SW 1271 (cell line): Measurements from ENCODE around the gene SIX2.
"Not testable (repeated sequence)": the region's sequence is repeated elsewhere in the genome, so short reads cannot be mapped to it uniquely, and the experiment has no call there.

ENCODE experiments used
- DNase-seq, 2 experiments: peaks; one replicate each; lab custom pipeline; 2025; lab: John Stamatoyannopoulos, UW

Gene SIX2

GRCh38 chr2:45009303-45009927 is at the start of gene SIX2:
Gene SIX2 (minus strand): TSS chr2:45009452. CDS start chr2:45009110, 342 bp downstream.
- no peak for DNase-seq

DNA sequence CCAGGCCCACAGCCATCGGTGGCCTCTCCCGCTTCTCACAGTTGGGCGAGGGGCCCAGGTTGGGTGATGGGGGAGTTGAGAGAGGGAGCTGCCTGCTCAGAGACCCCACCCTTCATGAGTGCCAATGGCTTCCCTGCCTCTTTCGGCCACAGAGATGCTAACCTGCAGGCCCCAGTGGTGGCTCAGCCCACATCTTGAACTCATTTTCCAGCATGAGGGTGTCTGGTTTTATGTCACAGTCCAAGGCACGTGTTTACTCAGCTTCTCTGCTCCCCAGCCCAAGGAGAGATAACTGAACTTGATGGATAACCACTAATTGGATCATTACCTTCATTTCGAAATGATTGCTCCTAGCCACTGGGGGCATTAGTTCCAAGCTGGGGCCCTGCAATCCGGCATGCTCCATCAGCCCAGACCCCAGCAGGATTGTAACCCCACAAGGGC is 45.9 kb upstream of the SIX2 start:
- DNase-seq, result no peak

DNA sequence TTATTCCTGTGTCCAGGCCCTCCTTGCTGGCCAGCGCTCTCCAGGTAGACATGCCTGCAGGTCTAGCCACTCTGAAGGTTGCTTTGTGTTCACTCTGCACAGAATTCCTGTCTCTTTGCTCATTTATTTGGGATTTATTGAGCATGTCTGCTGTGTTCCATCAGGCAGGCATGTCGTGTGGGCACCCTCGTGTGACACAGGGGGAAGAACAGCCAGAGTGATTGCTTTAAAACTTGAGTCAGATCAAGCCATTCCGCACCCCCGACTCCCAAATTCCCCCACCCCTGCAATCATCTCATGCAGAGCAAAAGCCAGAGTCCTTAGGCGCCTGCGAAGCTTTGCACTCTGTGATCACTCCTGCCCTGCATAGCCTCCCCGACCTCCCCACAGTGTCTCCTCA is 44.7 kb upstream of the SIX2 start:
- DNase-seq, result no peak

GRCh38 chr2:45052388-45052928 is 43.2 kb upstream of the SIX2 start:
- DNase-seq, result no peak

DNA sequence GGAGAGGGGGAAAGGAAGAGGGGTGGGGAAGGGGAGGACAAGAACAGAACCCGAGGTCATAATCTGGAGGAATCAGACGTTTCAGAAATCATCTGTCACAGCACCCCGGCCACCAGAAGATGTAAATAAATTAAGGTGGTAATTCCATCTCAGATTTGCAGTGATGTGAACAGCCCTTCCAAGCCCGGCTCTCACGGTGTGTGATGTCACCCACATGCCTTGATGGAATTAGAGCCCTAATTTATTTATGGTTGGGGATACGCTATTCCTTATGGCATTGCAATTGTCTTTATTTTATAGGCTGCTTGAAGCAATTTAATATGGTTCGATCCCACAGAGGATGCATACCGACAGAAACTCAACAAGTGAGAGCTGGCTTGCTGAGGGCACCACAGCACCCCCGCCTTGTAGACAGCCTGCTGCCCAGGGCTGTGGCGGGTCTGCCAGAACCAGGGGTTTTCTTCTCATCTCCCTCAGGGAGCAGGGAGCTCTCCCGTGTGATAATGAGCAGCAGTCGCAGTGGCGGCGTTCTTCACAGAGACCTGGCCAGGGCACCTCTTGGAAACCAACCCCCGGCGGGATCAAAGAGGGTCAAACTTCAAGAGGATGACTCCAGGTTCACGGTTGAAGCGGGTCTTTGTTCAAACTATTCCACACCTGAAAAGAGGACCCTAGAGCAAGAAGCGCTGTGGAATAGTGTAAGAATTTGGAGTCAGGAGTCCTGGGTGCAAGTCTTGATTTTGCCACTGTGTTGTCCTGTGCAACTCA is 40.5 kb upstream of the SIX2 start:
- DNase-seq, result no peak

- DNase-seq, result no peak
Observed at GRCh38 chr2:45047301-45047700, 38.0 kb upstream of the SIX2 start.

- DNase-seq, result no peak
Observed at GRCh38 chr2:45046786-45047185, 37.5 kb upstream of the SIX2 start.

DNA sequence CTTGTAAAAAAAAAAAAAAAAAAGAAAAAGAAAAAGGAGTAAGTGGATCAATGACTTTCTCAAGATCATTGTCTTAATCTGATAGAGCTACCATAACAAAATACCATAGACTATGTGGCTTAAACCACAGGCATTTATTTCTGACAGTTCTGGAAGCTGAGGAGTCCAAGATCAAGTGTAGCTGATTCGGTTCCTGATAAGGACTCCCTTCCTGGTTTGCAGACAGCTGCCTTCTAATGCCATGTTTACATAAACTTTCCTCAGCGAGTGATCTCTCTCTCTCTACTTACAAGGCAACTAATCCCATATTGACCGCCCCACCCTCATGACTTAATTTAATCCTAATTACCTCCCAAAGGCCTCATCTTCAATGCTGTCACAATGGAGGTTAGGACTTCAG is 36.5 kb upstream of the SIX2 start:
- no peak for DNase-seq

- no peak for DNase-seq
Observed at GRCh38 chr2:45044916-45045315, 35.7 kb upstream of the SIX2 start.

GRCh38 chr2:45043174-45043573 is 33.9 kb upstream of the SIX2 start:
- DNase-seq, result no peak

DNA sequence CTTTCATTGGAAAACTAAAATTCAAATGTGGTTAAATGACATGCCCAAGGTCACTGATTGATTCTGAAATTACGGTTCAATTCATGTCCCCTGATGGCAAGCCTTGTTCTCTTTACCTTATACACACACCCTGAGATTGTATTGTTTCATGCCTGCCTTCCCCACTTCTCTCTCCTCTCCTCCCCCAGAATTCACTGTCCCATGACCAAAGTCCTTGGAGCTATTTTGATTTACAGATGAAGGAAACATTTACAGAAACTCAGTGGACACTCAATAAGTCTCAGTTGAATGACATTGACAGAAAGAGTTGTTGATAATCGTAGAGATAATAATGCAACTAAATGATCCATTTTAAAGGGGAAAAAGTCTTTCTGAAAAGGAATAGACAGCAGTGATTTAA is 33.1 kb upstream of the SIX2 start:
- no peak for DNase-seq

DNA sequence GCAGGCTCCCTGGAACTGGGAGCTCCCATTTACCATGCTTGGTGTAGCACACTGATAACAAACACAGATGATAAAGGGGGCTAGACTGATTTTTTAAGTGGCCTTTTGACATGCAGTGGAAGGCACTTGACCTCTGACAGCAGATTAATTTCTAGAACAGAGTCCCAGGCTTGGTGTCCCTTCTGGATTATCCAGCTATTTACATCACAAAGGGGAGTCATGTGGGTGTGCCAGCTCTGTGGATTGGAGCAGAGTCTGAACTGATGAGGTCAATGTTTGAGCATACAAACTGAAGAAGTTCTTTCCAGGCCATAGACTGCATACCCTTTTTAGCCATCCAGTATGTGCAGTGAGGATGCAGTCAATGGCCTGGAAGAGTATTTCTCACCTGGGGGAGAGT is 31.5 kb upstream of the SIX2 start:
- DNase-seq, result no peak

- DNase-seq, result not testable (repeated sequence)
Observed at GRCh38 chr2:45039804-45040203, 30.6 kb upstream of the SIX2 start.

- not testable (repeated sequence) for DNase-seq
Observed at GRCh38 chr2:45038861-45039260, 29.6 kb upstream of the SIX2 start.

DNA sequence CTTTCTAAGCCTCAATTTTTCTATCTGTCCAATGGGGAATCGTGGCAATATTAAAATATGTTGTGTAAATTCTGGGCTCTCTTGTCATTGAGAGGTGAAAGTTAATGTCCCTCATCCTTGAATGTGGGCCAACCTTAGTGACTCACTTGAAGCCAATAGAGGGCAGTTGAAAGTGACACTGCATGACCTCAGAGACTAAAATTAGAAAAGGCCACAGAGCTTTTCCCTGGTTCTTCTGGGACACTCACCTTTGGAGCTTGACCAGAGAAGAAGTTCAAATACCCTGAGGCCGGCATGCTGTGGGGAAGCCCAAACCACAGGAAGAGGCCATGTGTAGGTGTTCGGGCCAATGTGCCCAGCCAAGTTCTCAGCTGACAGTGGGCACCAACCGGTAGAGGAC is 24.1 kb upstream of the SIX2 start:
- DNase-seq, result no peak

DNA sequence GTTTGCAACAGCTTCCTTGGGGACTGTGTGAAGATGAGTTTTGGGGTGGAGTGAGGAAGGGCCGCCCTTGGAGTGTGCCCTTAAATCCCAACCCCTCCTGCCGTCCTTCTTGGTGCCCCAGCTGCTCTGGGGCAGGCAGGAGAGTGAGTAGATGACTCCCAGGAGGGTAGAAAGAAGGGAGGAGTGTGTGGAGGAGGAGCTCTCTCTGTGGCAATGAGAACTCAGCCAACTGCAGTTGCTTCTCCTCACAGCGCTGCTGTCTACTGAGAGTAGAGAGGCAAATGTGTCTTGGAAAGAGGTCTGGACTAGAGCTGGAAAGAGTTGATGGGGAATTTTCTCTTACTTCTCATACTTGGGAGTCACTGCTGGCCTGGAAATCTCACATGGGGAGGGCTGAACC is 21.8 kb upstream of the SIX2 start:
- no peak for DNase-seq

DNA sequence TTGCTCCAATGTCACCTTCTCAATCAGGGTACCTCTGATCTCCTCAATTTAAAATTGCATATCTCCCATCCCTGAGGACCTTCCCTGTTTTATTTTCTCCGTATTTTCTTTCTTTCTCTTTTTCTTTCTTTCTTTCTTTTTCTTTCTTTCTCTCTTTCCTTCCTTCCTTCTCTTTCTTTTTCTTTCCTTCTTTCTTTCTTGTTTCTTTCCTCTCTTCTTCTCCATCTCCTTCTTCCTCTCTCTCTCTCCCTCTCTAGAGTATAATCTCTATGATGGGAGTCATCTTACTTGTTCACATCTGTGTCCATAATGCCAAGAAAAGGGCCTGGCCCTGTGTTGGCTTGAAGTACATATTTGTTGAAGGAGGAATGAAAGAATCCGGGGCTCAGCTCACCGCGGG is 21.3 kb upstream of the SIX2 start:
- no peak for DNase-seq

- DNase-seq, result no peak
Observed at GRCh38 chr2:45029215-45029614, 20.0 kb upstream of the SIX2 start.

DNA sequence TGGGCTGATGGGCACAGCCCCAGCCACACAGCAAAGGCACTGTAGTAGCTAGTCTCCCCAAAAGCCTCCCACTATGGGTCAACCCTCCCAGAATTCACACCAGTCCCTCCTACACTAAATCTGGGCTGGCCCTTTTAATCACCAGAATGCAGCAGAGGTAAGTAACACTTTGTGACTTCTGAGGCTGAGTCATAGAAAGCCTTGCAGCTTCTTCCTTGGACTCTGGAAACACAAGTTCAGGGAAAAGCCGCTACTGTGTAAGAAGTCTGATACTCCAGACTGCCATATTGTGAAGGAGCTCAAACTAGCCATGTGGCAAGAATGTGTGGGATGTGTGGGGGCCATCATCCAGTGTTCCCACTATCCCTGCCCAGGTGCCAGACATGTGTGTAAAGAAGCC is 19.0 kb upstream of the SIX2 start:
- no peak for DNase-seq

DNA sequence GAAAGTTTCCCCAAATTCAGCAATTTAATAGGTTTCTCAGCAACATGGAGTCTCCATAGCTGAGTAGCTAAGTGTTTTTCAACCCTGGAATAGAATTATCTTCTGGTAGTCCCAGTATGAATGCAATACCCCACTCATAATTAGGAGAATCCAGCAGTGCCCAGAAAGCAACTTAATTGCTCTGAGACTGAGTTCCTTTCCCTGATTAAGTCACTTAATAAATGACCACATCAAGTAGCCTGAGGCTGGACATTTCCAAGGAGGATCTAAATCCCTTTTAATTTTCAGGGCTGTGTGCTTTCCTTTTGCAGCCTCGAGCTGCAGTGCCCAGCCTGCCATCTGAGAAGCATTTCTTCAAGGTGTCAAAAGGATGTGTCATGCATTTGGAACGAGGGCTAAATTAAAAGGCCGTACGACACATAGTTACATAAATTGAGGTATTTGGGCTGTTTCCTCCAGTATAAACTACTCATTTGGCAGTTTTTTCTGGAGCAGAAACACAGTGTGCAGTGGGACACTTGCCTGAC is 17.7 kb upstream of the SIX2 start:
- no peak for DNase-seq

DNA sequence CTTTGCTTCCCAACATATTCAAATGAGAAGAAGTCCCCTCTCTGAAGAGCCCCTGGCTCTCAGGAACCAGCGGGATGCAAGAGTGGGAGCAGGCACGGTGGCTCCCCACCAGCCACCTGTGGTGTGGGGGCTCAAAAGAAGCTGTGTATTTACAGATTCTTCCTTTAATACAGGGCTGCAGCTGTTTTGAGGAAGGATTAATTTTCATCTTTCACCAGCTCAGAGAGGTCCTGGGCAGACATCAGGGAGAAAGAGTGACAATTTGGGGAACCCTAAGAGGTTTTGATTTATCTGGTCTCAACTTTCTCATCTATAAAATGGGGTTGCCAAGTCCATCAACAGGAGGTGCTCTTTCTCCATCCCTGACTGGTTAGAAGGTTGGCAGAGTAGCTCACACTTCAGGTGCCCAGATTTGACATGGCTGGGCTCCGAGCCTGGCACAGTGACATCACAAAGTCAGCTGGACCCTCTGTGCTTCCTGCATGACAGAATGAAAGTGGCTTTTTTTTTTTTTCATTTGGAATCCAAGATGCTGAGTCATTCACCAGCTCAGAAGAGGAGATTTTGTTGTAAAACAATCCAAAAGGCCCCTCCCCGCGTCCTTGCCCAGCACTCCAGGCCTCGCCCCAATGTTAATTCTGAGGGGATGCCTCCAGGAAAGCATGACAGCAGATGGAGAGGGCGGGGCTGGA is 15.5 kb upstream of the SIX2 start:
- peak; percentile 41 to 52 for DNase-seq

DNA sequence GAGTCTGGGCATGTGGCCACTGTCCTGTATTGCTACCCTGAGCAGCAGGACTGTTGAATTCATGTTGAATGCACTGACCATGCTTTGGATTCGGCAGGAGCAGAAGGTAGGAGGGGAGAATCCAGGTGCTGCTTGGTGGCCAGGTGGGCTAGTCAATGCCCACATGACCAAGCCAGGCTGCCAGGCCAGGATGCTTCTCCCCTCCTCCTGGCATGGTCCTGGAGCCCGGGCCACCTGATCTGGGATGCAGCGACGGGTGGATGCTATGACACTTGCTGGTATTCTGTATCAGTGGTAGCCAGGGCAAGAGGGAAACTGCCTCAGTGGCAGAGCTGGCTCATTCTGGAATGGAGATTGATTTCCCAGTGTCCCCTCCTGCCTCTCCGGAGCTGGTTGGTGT is 14.8 kb upstream of the SIX2 start:
- DNase-seq, result no peak

GRCh38 chr2:45020439-45020838 is 11.2 kb upstream of the SIX2 start:
- no peak for DNase-seq
